WTC11 (cell line): ENCODE data around the gene FGF18. TPM values are rescaled to one million over a fixed set of nuclear protein-coding genes. Genes with fewer than 3 reads are reported as not detected.

ENCODE experiments used
- ATAC-seq: fragments of 200-7000 bp; cut with Tn5 transposase; 2 replicates; pipeline ENCODE4 v1.10.0; 2021; ENCODE audit warnings: mild to moderate bottlenecking, moderate library complexity
- CTCF ChIA-PET: fragments of 300-600 bp; sonication (Branson Sonifier 250); formaldehyde crosslinking; loops from one replicate; lab custom pipeline; 2021; ENCODE audit warnings: antibody characterized with exemption; lab: Charles Lee
- POLR2A ChIA-PET: fragments of 350-600 bp; sonication (Branson Sonifier 250); formaldehyde crosslinking; loops from one replicate; lab custom pipeline; 2021; ENCODE audit warnings: antibody characterized with exemption; lab: Charles Lee
- DNase-seq: peaks from one replicate; pipeline ENCODE4 v3.0.0; 2021; ENCODE audit warnings: low spot score
- H3K27ac Mint-ChIP-seq: 2 replicates; pipeline ENCODE4 v1.8.0; 2021; ENCODE audit warnings: mixed read lengths
- H3K27me3 Mint-ChIP-seq: 2 replicates; pipeline ENCODE4 v1.8.0; 2021; ENCODE audit warnings: low read depth, mild to moderate bottlenecking, moderate library complexity, mixed read lengths
- H3K36me3 Mint-ChIP-seq: 2 replicates; pipeline ENCODE4 v1.8.0; 2021; ENCODE audit warnings: mixed read lengths
- H3K4me1 Mint-ChIP-seq: 2 replicates; pipeline ENCODE4 v1.8.0; 2022; ENCODE audit warnings: mixed read lengths
- H3K4me3 Mint-ChIP-seq: 2 replicates; pipeline ENCODE4 v1.8.0; 2021; ENCODE audit warnings: mild to moderate bottlenecking, moderate library complexity, mixed read lengths
- H3K9me3 Mint-ChIP-seq: 2 replicates; pipeline ENCODE4 v1.8.0; 2021; ENCODE audit warnings: mixed read lengths
- ATF6 ChIP-seq: sonication (generic); formaldehyde crosslinking; IDR thresholded peaks from 2 replicates; pipeline ENCODE4 v1.8.1; 2023; ENCODE audit warnings: mild to moderate bottlenecking, missing genetic modification reagents
- FOXP1 ChIP-seq: sonication (generic); formaldehyde crosslinking; IDR thresholded peaks from 2 replicates; pipeline ENCODE4 v1.8.0; 2022; ENCODE audit warnings: missing genetic modification reagents, mild to moderate bottlenecking, moderate library complexity, borderline replicate concordance
- IRF2 ChIP-seq: sonication (generic); formaldehyde crosslinking; IDR thresholded peaks from 2 replicates; pipeline ENCODE4 v1.8.0; 2022; ENCODE audit warnings: low read depth, missing genetic modification reagents, borderline replicate concordance
- OVOL2 ChIP-seq: fragments of 250-450 bp; sonication (Bioruptor Pico); IDR thresholded peaks from 2 replicates; pipeline ENCODE4 v1.9.0; 2021; ENCODE audit warnings: mild to moderate bottlenecking, borderline replicate concordance
- ZNF263 ChIP-seq: sonication (generic); formaldehyde crosslinking; IDR thresholded peaks from 2 replicates; pipeline ENCODE4 v1.8.1; 2022; ENCODE audit warnings: low read depth, mild to moderate bottlenecking, moderate library complexity, missing genetic modification reagents
- ZNF281 ChIP-seq: sonication (generic); formaldehyde crosslinking; IDR thresholded peaks from 2 replicates; pipeline ENCODE4 v1.8.0; 2023; ENCODE audit warnings: mild to moderate bottlenecking, missing genetic modification reagents
- ZNF317 ChIP-seq: sonication (generic); formaldehyde crosslinking; IDR thresholded peaks from 2 replicates; pipeline ENCODE4 v1.8.1; 2023; ENCODE audit warnings: low read depth, mild to moderate bottlenecking, moderate library complexity, missing genetic modification reagents, borderline replicate concordance
- ZSCAN18 ChIP-seq: fragments of 250-450 bp; sonication (Bioruptor Pico); IDR thresholded peaks from 2 replicates; pipeline ENCODE4 v2.1.2; 2022; ENCODE audit warnings: mild to moderate bottlenecking, moderate library complexity
- microRNA-seq: library from miRNA; unstranded; fragments of <30 nt; microRNA quantifications from one replicate; pipeline ENCODE4 v1.2.0, GENCODE V29; 2022; ENCODE audit warnings: borderline number of aligned reads
- total RNA-seq: library from RNA; stranded (reverse); gene quantifications from 3 replicates; pipeline ENCODE4 v1.2.3, GENCODE V29; 2021
- TF ChIP-seq, protein P1 (sequence below): sonication (generic); formaldehyde crosslinking; IDR thresholded peaks from 2 replicates; pipeline ENCODE4 v1.8.0; 2023; ENCODE audit warnings: missing genetic modification reagents

Gene FGF18
- total RNA-seq, 1 experiment from 2014 or later: 0.72 TPM

- TF ChIP-seq IRF2 (CRISPR knock-in tag) (no peak), ATF6 (CRISPR knock-in tag) (no peak)
These were observed 80.2 kb downstream of the FGF18 start (continued) for GRCh38 chr5:171499611-171500010.

- no peak overlapping the region for H3K27ac Mint-ChIP-seq
- ChIA-PET POLR2A (interaction anchor here (0.6 kb wide), 1 partner anchor 11 kb away, joined by 4 read pairs; no protein-coding TSS in a partner anchor), CTCF (no interaction called here)
- no peak overlapping the region for H3K4me3 Mint-ChIP-seq
- no peaks in the 10 kb centered on the region for H3K36me3 Mint-ChIP-seq
- peaks cover 8% of the 10 kb centered on the region for H3K4me1 Mint-ChIP-seq
- H3K9me3 Mint-ChIP-seq: no peaks in the 10 kb centered on the region
- H3K27me3 Mint-ChIP-seq: no peaks in the 10 kb centered on the region
- TF ChIP-seq ZNF317 (no peak), ZNF263 (CRISPR knock-in tag) (no peak)
- ATAC-seq: no peak
- DNase-seq: no peak
These were observed 86.1 kb downstream of the FGF18 start for GRCh38 chr5:171505473-171506043.

GRCh38 chr5:171506951-171507350, 87.5 kb downstream of the FGF18 start:
- Mint-ChIP-seq H3K4me3 (no peak overlapping the region), H3K27ac (no peak overlapping the region), H3K4me1 (peaks cover 6% of the 10 kb centered on the region), H3K36me3 (no peaks in the 10 kb centered on the region), H3K27me3 (no peaks in the 10 kb centered on the region), H3K9me3 (no peaks in the 10 kb centered on the region)
- ChIA-PET CTCF (no interaction called here), POLR2A (no interaction called here)
- no peak for DNase-seq
- no peak for TF ChIP-seq FOXP1 (CRISPR knock-in tag)
- no peak for TF ChIP-seq ZSCAN18
- TF ChIP-seq ZNF281: no peak
- TF ChIP-seq ZNF263 (CRISPR knock-in tag): no peak
- no peak for TF ChIP-seq OVOL2 (CRISPR knock-in tag)
- TF ChIP-seq, protein P1, sequence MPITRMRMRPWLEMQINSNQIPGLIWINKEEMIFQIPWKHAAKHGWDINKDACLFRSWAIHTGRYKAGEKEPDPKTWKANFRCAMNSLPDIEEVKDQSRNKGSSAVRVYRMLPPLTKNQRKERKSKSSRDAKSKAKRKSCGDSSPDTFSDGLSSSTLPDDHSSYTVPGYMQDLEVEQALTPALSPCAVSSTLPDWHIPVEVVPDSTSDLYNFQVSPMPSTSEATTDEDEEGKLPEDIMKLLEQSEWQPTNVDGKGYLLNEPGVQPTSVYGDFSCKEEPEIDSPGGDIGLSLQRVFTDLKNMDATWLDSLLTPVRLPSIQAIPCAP (CRISPR knock-in tag): no peak
- ATAC-seq: no peak

Small RNA genes lying within 50 kb of the gene (microRNA-seq; reads per million reads assigned to microRNA genes)
- not detected for gene MIR3912

Other genes with a start within 250 kb of the FGF18 start
- gene TLX3, start 110.4 kb upstream of the FGF18 start, total RNA-seq: 0.11 to 0.16 TPM in 2 of 3 replicates, not detected in the other
- gene NPM1, start 31.8 kb upstream of the FGF18 start, total RNA-seq: 3,469 to 3,530 TPM (median 3,528 TPM) in 3 replicates